Neural crest cell (in vitro differentiated cells): Measurements from ENCODE around the gene CCDC57. TPM values are rescaled to one million over a fixed set of nuclear protein-coding genes. Genes with fewer than 3 reads are reported as not detected.

Source experiments
- DNase-seq: peaks from one replicate; pipeline ENCODE4 v3.0.0; 2021; ENCODE audit warnings: low read depth, mixed read lengths, low spot score
- H3K27ac Mint-ChIP-seq: one replicate; pipeline ENCODE4 v1.8.0; 2021; ENCODE audit warnings: mild to moderate bottlenecking, mixed read lengths; ENCODE audit not compliant: unreplicated experiment
- H3K27me3 Mint-ChIP-seq: 2 replicates; pipeline ENCODE4 v1.8.0; 2021; ENCODE audit warnings: low read depth, mild to moderate bottlenecking, mixed read lengths
- H3K36me3 Mint-ChIP-seq: 2 replicates; pipeline ENCODE4 v1.8.0; 2021; ENCODE audit warnings: low read depth, mild to moderate bottlenecking, mixed read lengths
- H3K4me1 Mint-ChIP-seq: 2 replicates; pipeline ENCODE4 v1.8.0; 2021; ENCODE audit warnings: mixed read lengths
- H3K4me3 Mint-ChIP-seq: one replicate; pipeline ENCODE4 v1.8.0; 2021; ENCODE audit warnings: mild to moderate bottlenecking, mixed read lengths
- H3K9me3 Mint-ChIP-seq: 2 replicates; pipeline ENCODE4 v1.8.0; 2021; ENCODE audit warnings: mixed read lengths
- CTCF ChIP-seq: fragments of 200-600 bp; sonication (generic); conservative IDR thresholded peaks from 2 replicates; pipeline ENCODE4 v1.5.0; 2021; ENCODE audit warnings: antibody characterized with exemption, mild to moderate bottlenecking
- total RNA-seq: library from RNA; stranded (reverse); gene quantifications from 2 replicates; pipeline ENCODE4 v1.2.1, GENCODE V29; 2021

Gene CCDC57
- total RNA-seq, 1 donor from 2014 or later, result 47.5 TPM

DNA sequence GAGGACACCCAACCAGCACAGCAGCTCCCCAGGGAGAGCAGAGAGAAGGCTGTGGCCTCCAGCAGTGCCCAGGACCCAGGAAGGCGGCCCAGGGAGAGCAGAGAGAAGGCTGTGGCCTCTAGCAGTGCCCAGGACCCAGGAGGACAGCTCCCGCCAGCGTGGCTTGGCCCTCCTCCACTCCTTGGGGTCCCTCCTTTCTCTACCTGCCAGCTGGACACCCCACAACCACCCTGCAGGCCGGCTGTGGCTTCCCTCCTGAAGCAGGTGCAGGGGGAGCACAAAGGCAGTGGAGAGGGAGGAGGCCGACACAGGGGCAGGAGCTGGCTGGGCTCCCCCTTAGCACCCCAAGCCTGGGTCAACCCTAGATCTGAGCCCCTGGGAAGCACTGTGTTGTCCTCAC lies 60.5 kb downstream of the CCDC57 start:
- Mint-ChIP-seq H3K9me3 (peaks cover 3% of the 10 kb centered on the region), H3K27ac (no peak overlapping the region), H3K36me3 (peaks cover 6% of the 10 kb centered on the region), H3K4me1 (peaks cover 4% of the 10 kb centered on the region), H3K27me3 (peaks cover 3% of the 10 kb centered on the region), H3K4me3 (no peak overlapping the region)
- no peak for DNase-seq
- TF ChIP-seq CTCF, result no peak

GRCh38 chr17:82151106-82151957 lies 61.3 kb downstream of the CCDC57 start:
- no peak for DNase-seq
- peaks cover 3% of the 10 kb centered on the region for H3K27me3 Mint-ChIP-seq
- H3K9me3 Mint-ChIP-seq, result peaks cover 5% of the 10 kb centered on the region
- peaks cover 13% of the 10 kb centered on the region for H3K36me3 Mint-ChIP-seq
- no peak overlapping the region for H3K4me3 Mint-ChIP-seq
- peaks cover 4% of the 10 kb centered on the region for H3K4me1 Mint-ChIP-seq
- no peak overlapping the region for H3K27ac Mint-ChIP-seq
- TF ChIP-seq CTCF, result no peak

- H3K36me3 Mint-ChIP-seq, result peaks cover 13% of the 10 kb centered on the region
- no peak for DNase-seq
- H3K4me1 Mint-ChIP-seq, result peaks cover 4% of the 10 kb centered on the region
- no peak overlapping the region for H3K4me3 Mint-ChIP-seq
- TF ChIP-seq CTCF, result no peak
- peaks cover 5% of the 10 kb centered on the region for H3K9me3 Mint-ChIP-seq
- peaks cover 3% of the 10 kb centered on the region for H3K27me3 Mint-ChIP-seq
- no peak overlapping the region for H3K27ac Mint-ChIP-seq
Observed at GRCh38 chr17:82149401-82150099, 63.1 kb downstream of the CCDC57 start.

DNA sequence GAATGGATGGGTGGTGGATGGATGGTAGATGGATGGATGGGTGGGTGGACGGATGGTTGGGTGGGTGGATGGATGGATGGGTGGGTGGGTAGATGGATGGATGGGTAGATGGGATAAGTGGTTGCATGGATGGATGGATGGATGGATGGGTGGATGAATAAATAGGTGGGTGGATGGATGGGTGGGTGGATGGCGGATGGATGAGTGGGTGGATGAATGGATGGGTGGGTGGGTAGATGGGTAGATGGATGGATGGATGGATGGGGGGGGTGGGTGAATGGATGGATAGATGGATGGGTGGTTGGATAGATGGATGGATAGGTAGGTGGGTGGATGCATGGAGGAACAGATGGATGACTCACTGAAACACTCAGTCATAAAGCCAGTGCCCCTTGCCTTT lies 63.6 kb downstream of the CCDC57 start:
- H3K27me3 Mint-ChIP-seq, result peaks cover 3% of the 10 kb centered on the region
- no peak overlapping the region for H3K4me3 Mint-ChIP-seq

DNA sequence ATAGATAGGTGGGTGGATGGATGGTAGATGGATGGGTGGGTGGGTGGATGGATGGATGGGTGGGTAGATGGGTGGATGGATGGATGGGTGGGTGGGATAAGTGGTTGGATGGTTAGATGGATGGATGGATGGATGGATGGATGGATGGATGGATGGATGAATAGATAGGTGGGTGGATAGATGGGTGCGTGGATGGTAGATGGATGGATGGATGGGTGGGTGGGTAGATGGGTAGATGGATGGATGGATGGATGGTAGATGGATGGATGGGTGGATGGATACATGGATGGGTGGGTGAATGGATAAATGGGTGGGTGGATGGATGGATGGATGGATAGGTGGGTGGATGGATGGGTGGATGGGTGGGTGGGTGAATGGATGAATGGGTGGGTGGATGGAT lies 64.6 kb downstream of the CCDC57 start:
- Mint-ChIP-seq H3K9me3 (peaks cover 5% of the 10 kb centered on the region), H3K4me1 (no peaks in the 10 kb centered on the region), H3K36me3 (peaks cover 9% of the 10 kb centered on the region), H3K27ac (no peak overlapping the region), H3K27me3 (no peaks in the 10 kb centered on the region), H3K4me3 (no peak overlapping the region)
- DNase-seq, result no peak
- no peak for TF ChIP-seq CTCF

More for the DNA sequence above, 63.6 kb downstream of the CCDC57 start:
- no peak for TF ChIP-seq CTCF
- Mint-ChIP-seq H3K4me1 (peaks cover 4% of the 10 kb centered on the region), H3K36me3 (peaks cover 13% of the 10 kb centered on the region), H3K27ac (no peak overlapping the region), H3K9me3 (peaks cover 5% of the 10 kb centered on the region)
- no peak for DNase-seq
